ENCODE measurements around the gene TBX21. TPM values are rescaled to one million over a fixed set of nuclear protein-coding genes. Genes with fewer than 3 reads are reported as not detected.
A peak's percentile ranks its signal among the peaks of the same experiment; 100 is the strongest.

The TBX21 gene
- total RNA-seq, 4 donors from 2014 or later = 0.42 to 2.2 (median 0.61) TPM

- peaks cover 0 to 9% (median 7%) of the 10 kb centered on the region in 4 donors for H3K36me3 ChIP-seq
- WGBS = 22% methylated on average over 1 of the region's 2 CpGs
- H3K9me3 ChIP-seq = no peaks in the 10 kb centered on the region
- no peaks in the 10 kb centered on the region for H3K27me3 ChIP-seq
- no peak overlapping the region for H3K4me3 ChIP-seq
- no peak overlapping the region for H3K27ac ChIP-seq (replicated peaks in 1 of 4)
- intact Hi-C loops (cut with DNase I) = no loop called here
- TF ChIP-seq EP300 (IDR thresholded peaks at IDR 0.05) (no peak), POLR2AphosphoS5 (IDR thresholded peaks at IDR 0.05) (no peak)
- peaks cover 9 to 43% (median 35%) of the 10 kb centered on the region in 4 donors for H3K4me1 ChIP-seq
- no peak for DNase-seq (ENCODE audit: extremely low spot score)
These were observed 40.7 kb upstream of the TBX21 start for GRCh38 chr17:47692137-47692894.

DNA sequence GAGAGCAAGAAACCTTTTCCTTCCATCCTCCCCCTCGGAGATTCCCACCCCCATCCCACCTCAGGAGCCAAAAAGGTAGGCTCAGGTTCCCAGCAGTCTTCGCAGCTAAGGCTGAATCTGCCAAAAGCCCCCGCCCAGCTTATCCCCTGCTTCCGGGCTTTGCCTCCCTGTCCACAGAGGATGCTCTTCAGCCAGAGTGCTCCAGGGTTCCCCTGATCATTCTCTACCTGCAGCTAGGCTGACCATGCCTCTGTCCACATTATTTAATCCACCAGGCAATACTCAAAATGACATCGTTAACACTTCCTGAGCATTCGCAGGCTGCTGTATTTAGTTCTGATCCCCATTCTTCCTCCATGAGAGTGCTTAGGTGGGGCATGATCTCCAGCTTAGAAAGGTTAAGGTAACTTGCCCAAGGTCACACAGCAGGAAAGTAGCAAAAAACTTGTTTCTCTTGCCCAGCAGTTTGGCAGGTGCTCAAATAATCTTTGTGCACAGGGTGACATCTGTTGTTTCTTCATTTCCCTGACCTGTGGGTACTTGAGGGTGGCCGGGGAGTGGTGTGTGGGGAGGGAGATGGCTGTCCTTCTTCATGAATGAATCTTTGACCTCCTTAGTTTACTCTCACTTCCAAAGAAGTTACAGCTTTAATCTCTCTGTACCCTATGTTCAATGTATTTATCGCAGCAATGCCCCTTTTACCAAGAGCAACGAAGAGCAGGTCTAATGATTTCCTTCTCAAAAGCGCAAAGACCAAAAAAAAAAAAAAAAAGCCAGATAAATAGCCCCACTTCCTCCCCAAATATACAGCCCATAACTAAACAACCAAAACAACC, 39.9 kb upstream of the TBX21 start:
- TF ChIP-seq POLR2AphosphoS5 (IDR thresholded peaks at IDR 0.05) (no peak), EP300 (IDR thresholded peaks at IDR 0.05) (no peak), POLR2A (IDR thresholded peaks at IDR 0.05; ENCODE audit: low read depth) (no peak), CTCF (IDR thresholded peaks at IDR 0.05) (no peak)
- no peak for DNase-seq (ENCODE audit: extremely low spot score)
- Histone ChIP-seq H3K36me3 (peaks cover 0 to 11% (median 9%) of the 10 kb centered on the region in 4 donors), H3K27me3 (no peaks in the 10 kb centered on the region), H3K4me1 (peaks cover 9 to 39% (median 33%) of the 10 kb centered on the region in 4 donors), H3K9me3 (no peaks in the 10 kb centered on the region), H3K27ac (replicated peaks in 1 of 4) (peak overlapping the region; percentile 86 to 93 (median 91)), H3K4me3 (peak overlapping the region; percentile 90 to 100 (median 99))
- 22% methylated on average over 10 of the region's 10 CpGs for WGBS
- intact Hi-C loops (cut with DNase I) = no loop called here

- Histone ChIP-seq H3K4me1 (peaks cover 9 to 43% (median 34%) of the 10 kb centered on the region in 4 donors), H3K4me3 (peak within 1 kb of the TSS; percentile 90 to 100 (median 99)), H3K9me3 (no peaks in the 10 kb centered on the region), H3K27me3 (no peaks in the 10 kb centered on the region), H3K27ac (replicated peaks in 1 of 4) (peak within 1 kb of the TSS; percentile 86 to 93 (median 91)), H3K36me3 (peaks cover 0 to 20% (median 9%) of the 10 kb centered on the region in 4 donors)
- intact Hi-C loops (cut with DNase I) = no loop called here
- no peak for DNase-seq (ENCODE audit: extremely low spot score)
- TF ChIP-seq CTCF (IDR thresholded peaks at IDR 0.05) (no peak), POLR2A (IDR thresholded peaks at IDR 0.05; ENCODE audit: low read depth) (no peak), POLR2AphosphoS5 (IDR thresholded peaks at IDR 0.05) (no peak), EP300 (IDR thresholded peaks at IDR 0.05) (no peak)
- 0% methylated on average over 40 of the region's 87 CpGs for WGBS
These were observed 39.1 kb upstream of the TBX21 start, which contains the start of gene TBKBP1 for GRCh38 chr17:47693731-47694580. TBKBP1 (plus strand) TSS chr17:47694161; CDS start chr17:47696113, 1,952 bp downstream.

DNA sequence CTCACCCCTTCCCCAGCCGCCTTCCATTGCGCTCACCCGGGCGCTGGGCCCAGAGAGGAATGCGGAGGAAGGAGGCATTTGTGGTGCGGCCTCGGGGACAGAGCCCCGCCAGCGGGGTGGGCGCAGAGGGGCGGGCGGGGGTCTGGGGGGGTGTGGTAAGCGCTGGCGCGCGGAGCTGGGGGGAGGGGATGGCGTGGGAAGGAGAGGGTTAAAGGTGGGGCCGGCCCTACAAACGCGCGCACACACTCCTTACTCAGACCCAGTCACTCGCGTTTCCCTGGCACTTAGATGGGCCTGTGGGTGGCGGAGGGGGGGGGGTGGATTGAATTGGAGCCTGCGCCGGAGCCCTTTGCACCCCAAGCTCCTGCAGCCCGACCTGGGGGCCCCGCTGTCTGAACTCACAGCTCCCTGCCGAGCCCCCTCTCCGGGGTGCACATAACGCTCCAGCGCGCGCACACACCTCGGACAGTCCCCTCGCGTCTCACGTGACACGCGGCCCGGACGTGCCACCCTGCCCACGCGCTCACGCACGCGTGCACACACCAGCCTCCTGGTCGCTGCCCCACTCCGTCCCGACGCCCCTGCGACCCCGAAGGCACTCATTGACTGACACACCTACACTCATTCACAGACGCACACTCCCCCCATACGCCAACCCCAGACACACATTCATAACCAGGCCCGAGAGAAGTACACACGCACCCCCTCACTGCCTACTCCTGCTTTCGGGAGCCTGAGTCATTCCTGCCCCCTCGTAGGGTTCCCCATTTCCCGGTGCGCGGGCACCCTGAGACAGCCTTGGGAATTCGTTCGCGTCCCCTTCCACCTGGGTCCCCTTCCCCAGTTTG, 38.2 kb upstream of the TBX21 start:
- peaks cover 7 to 26% (median 17%) of the 10 kb centered on the region in 4 donors for H3K36me3 ChIP-seq
- no peaks in the 10 kb centered on the region for H3K27me3 ChIP-seq
- peak overlapping the region; percentile 86 to 93 (median 91) for H3K27ac ChIP-seq (replicated peaks in 1 of 4)
- TF ChIP-seq CTCF (IDR thresholded peaks at IDR 0.05) (no peak), POLR2AphosphoS5 (IDR thresholded peaks at IDR 0.05) (peak; percentile 33 to 45), EP300 (IDR thresholded peaks at IDR 0.05) (no peak), POLR2A (IDR thresholded peaks at IDR 0.05; ENCODE audit: low read depth) (peak; percentile 25)
- DNase-seq (ENCODE audit: extremely low spot score) = no peak
- H3K4me3 ChIP-seq = peak overlapping the region; percentile 90 to 100 (median 99)
- intact Hi-C loops (cut with DNase I) = no loop called here
- peaks cover 9 to 49% (median 36%) of the 10 kb centered on the region in 4 donors for H3K4me1 ChIP-seq
- H3K9me3 ChIP-seq = no peaks in the 10 kb centered on the region
- WGBS = 6% methylated on average over 39 of the region's 65 CpGs
